H1 (cell line): ENCODE measurements around the gene PERCC1. TPM values are rescaled to one million over a fixed set of nuclear protein-coding genes. Genes with fewer than 3 reads are reported as not detected.

Experiments
- CTCF ChIA-PET: fragments of 300-600 bp; sonication (Branson Sonifier 250); formaldehyde crosslinking; loops from one replicate; lab custom pipeline; 2021; ENCODE audit not compliant: partially characterized antibody; lab: Charles Lee
- POLR2A ChIA-PET: fragments of 300-600 bp; sonication (Branson Sonifier 250); formaldehyde crosslinking; loops from one replicate; lab custom pipeline; 2021; ENCODE audit warnings: inconsistent platforms; ENCODE audit not compliant: partially characterized antibody; lab: Charles Lee
- DNase-seq, 2 experiments: peaks; one replicate each; pipeline versions ENCODE4 v3.0.0 to v3.0.0-alpha.2; 2010 to 2022; ENCODE audit warnings: low spot score in 2 of 2, low read depth in 1 of 2, mixed read lengths in 1 of 2
- FAIRE-seq: peaks from 2 replicates; lab custom pipeline; 2011; peaks lifted over from hg19 to GRCh38; lab: Jason Lieb, UNC
- H2AFZ ChIP-seq: 2 replicates; pipeline ENCODE4 v1.8.1; 2012; ENCODE audit warnings: low read length, inconsistent platforms
- H2AK5ac ChIP-seq: 2 replicates; pipeline ENCODE4 v1.6.1; 2013; ENCODE audit warnings: low read depth, low read length
- H2BK120ac ChIP-seq: replicated peaks from 2 replicates; pipeline ENCODE3; 2013; ENCODE audit warnings: low read depth, low read length, inconsistent platforms
- H2BK12ac ChIP-seq: 2 replicates; pipeline ENCODE4 v1.6.1; 2013; ENCODE audit warnings: low read depth, low read length
- H2BK15ac ChIP-seq: 2 replicates; pipeline ENCODE4 v1.6.1; 2013; ENCODE audit warnings: low read length
- H2BK20ac ChIP-seq: 2 replicates; pipeline ENCODE4 v1.6.1; 2013; ENCODE audit warnings: low read length
- H2BK5ac ChIP-seq: 2 replicates; pipeline ENCODE4 v1.6.1; 2013; ENCODE audit warnings: low read depth, low read length
- H3K14ac ChIP-seq: 2 replicates; pipeline ENCODE4 v1.6.1; 2013; ENCODE audit warnings: inconsistent platforms; ENCODE audit not compliant: insufficient read length
- H3K18ac ChIP-seq: 2 replicates; pipeline ENCODE4 v1.6.1; 2013; ENCODE audit warnings: low read length; ENCODE audit errors: extremely low read depth
- H3K23ac ChIP-seq: 2 replicates; pipeline ENCODE4 v1.6.1; 2013; ENCODE audit warnings: inconsistent platforms; ENCODE audit not compliant: insufficient read length
- H3K23me2 ChIP-seq: 2 replicates; pipeline ENCODE4 v1.6.1; 2013; ENCODE audit warnings: low read depth, low read length
- H3K27ac ChIP-seq: 2 replicates; pipeline ENCODE4 v1.6.1; 2011; ENCODE audit warnings: low read depth, low read length, inconsistent platforms
- H3K27me3 ChIP-seq, 4 experiments: replicated peaks in 1 of 4; 1 replicate in 1 of 4; 2 replicates in 3 of 4; pipeline versions ENCODE4 v1.6.1 to v1.8.1; 2011 to 2013; ENCODE audit warnings: low read length in 3 of 4, mild to moderate bottlenecking in 3 of 4, inconsistent platforms in 2 of 4, mixed read lengths in 2 of 4, moderate library complexity in 1 of 4; ENCODE audit not compliant: control insufficient read depth in 3 of 4, insufficient read depth in 3 of 4; ENCODE audit errors: extremely low read depth in 1 of 4
- H3K36me3 ChIP-seq, 4 experiments: 2 replicates each; pipeline versions ENCODE4 v1.6.1 to v1.8.1; 2011 to 2013; ENCODE audit warnings: mild to moderate bottlenecking in 4 of 4, low read length in 3 of 4, moderate library complexity in 2 of 4, control low read depth in 1 of 4, inconsistent platforms in 1 of 4; ENCODE audit not compliant: insufficient read depth in 4 of 4, control insufficient read depth in 2 of 4
- H3K4ac ChIP-seq: replicated peaks from 2 replicates; pipeline ENCODE3; 2013; ENCODE audit warnings: low read length, low read depth, mixed read lengths, inconsistent platforms; ENCODE audit not compliant: insufficient read length
- H3K4me1 ChIP-seq, 4 experiments: replicated peaks in 1 of 4; 1 replicate in 1 of 4; 2 replicates in 3 of 4; pipeline versions ENCODE4 v1.6.1 to v1.8.1; 2011 to 2013; ENCODE audit warnings: low read length in 3 of 4, inconsistent platforms in 2 of 4, mixed read lengths in 1 of 4; ENCODE audit not compliant: insufficient read depth in 4 of 4, control insufficient read depth in 3 of 4
- H3K4me2 ChIP-seq, 2 experiments: 2 replicates each; pipeline versions ENCODE4 v1.6.1 to v1.8.1; 2011 to 2013; ENCODE audit warnings: low read depth in 2 of 2, low read length in 2 of 2, control low read depth in 1 of 2, inconsistent platforms in 1 of 2, mild to moderate bottlenecking in 1 of 2; ENCODE audit not compliant: insufficient read depth in 1 of 2
- H3K4me3 ChIP-seq, 4 experiments: fragments of 200-600, 300-600 bp in 1 of 4; sonication (generic), shearing (Covaris generic), sonication (Bioruptor Twin) in 1 of 4; 2 replicates each; pipeline versions ENCODE4 v1.5.1 to v1.8.1; 2011 to 2016; ENCODE audit warnings: low read length in 4 of 4, low read depth in 3 of 4, control low read depth in 2 of 4, inconsistent platforms in 2 of 4, mild to moderate bottlenecking in 2 of 4, mixed read lengths in 1 of 4, moderate library complexity in 1 of 4; ENCODE audit not compliant: insufficient read depth in 2 of 4; ENCODE audit errors: extremely low read depth in 1 of 4
- H3K56ac ChIP-seq: replicated peaks from 2 replicates; pipeline ENCODE3; 2013; ENCODE audit warnings: low read depth, mild to moderate bottlenecking, mixed read lengths, low read length, inconsistent platforms; ENCODE audit not compliant: insufficient read length
- H3K79me1 ChIP-seq: 2 replicates; pipeline ENCODE4 v1.6.1; 2013; ENCODE audit warnings: low read depth, low read length, control low read depth
- H3K79me2 ChIP-seq, 2 experiments: 2 replicates each; pipeline versions ENCODE4 v1.6.1 to v1.8.1; 2012 to 2013; ENCODE audit warnings: low read length in 2 of 2, mild to moderate bottlenecking in 2 of 2, inconsistent platforms in 1 of 2; ENCODE audit not compliant: insufficient read depth in 2 of 2, control insufficient read depth in 1 of 2
- H3K9ac ChIP-seq, 4 experiments: replicated peaks in 1 of 4; 1 replicate in 1 of 4; 2 replicates in 3 of 4; pipeline versions ENCODE4 v1.6.1 to v1.8.1; 2011 to 2013; ENCODE audit warnings: low read depth in 3 of 4, low read length in 3 of 4, control low read depth in 2 of 4, mild to moderate bottlenecking in 2 of 4, moderate library complexity in 2 of 4, inconsistent platforms in 1 of 4; ENCODE audit errors: extremely low read depth in 1 of 4
- H3K9me3 ChIP-seq, 2 experiments: 2 replicates each; pipeline versions ENCODE4 v1.6.1 to v1.8.1; 2012 to 2013; ENCODE audit warnings: mild to moderate bottlenecking in 2 of 2, moderate library complexity in 2 of 2, control low read depth in 1 of 2, inconsistent platforms in 1 of 2, low read depth in 1 of 2, low read length in 1 of 2, mixed read lengths in 1 of 2; ENCODE audit not compliant: insufficient read depth in 2 of 2
- H4K20me1 ChIP-seq, 2 experiments: replicated peaks in 1 of 2; 2 replicates each; pipeline versions ENCODE3 to v1.8.1; 2011 to 2013; ENCODE audit warnings: inconsistent platforms in 2 of 2, low read length in 2 of 2, mild to moderate bottlenecking in 1 of 2; ENCODE audit not compliant: insufficient read depth in 2 of 2, control insufficient read depth in 1 of 2
- H4K5ac ChIP-seq: 2 replicates; pipeline ENCODE4 v1.6.1; 2013; ENCODE audit warnings: low read length, low read depth, mixed read lengths, inconsistent platforms; ENCODE audit not compliant: insufficient read length
- H4K8ac ChIP-seq: 2 replicates; pipeline ENCODE4 v1.8.0; 2013; ENCODE audit warnings: mild to moderate bottlenecking, moderate library complexity, low read length, inconsistent platforms; ENCODE audit not compliant: insufficient read depth; ENCODE audit errors: extremely low read depth
- H4K91ac ChIP-seq: replicated peaks from 2 replicates; pipeline ENCODE3; 2013; ENCODE audit warnings: low read length, mixed read lengths, inconsistent platforms; ENCODE audit not compliant: insufficient read length
- GABPA ChIP-seq: IDR thresholded peaks from 2 replicates; pipeline ENCODE4 v1.6.1; 2011; ENCODE audit warnings: mild to moderate bottlenecking, low read length, moderate library complexity, borderline replicate concordance; ENCODE audit not compliant: insufficient read depth
- KDM1A ChIP-seq: fragments of 200-600, 300-600 bp; sonication (generic); IDR thresholded peaks from 2 replicates; pipeline ENCODE4 v1.7.1; 2016; ENCODE audit warnings: mild to moderate bottlenecking, low read length, borderline replicate concordance
- SRF ChIP-seq: IDR thresholded peaks from 2 replicates; pipeline ENCODE4 v1.6.1; 2011; ENCODE audit warnings: mild to moderate bottlenecking, low read depth, low read length, moderate library complexity
- TBP ChIP-seq: IDR thresholded peaks from 2 replicates; pipeline ENCODE4 v1.6.1; 2011; ENCODE audit warnings: low read depth, low read length, improper control_type of control experiment
- whole genome bisulfite sequencing, 2 experiments: shearing (Covaris generic) in 1 of 2; methylation state at CpG; one replicate each; pipeline versions ENCODE4 v1.1.6 to v1.1.7; 2013 to 2015; ENCODE audit warnings: low lambda C conversion rate in 2 of 2, mixed read lengths in 2 of 2, inconsistent platforms in 1 of 2, low coverage in 1 of 2, missing lambda C conversion rate in 1 of 2; ENCODE audit not compliant: insufficient replicate concordance in 2 of 2, insufficient coverage in 1 of 2, insufficient read length in 1 of 2; ENCODE audit errors: extremely low coverage in 1 of 2, missing lambda C conversion rate in 1 of 2; 5-methylcytosine and 5-hydroxymethylcytosine counted together
- polyA plus RNA-seq, 7 experiments: library from polyadenylated mRNA; depleted of rRNA in 3 of 7; stranded (reverse) in 5 of 7; unstranded in 2 of 7; fragments of >200 nt in 5 of 7; fragments of 200-250 nt in 2 of 7; gene quantifications; 1 replicate in 5 of 7; 2 replicates in 1 of 7; 4 replicates in 1 of 7; pipeline versions ENCODE4 v1.2.1 to v1.2.3, GENCODE V29; 2011 to 2013; ENCODE audit warnings: missing spikeins in 2 of 7, mixed read lengths in 2 of 7
- total RNA-seq: library from RNA; stranded (reverse); fragmentation: NEBNext Ultra II Directional; extraction: Animal tissue kit (Norgen Biotek cat#: 25700); gene quantifications from 2 replicates; pipeline ENCODE4 v1.2.1, GENCODE V29; 2021
- TF ChIP-seq, protein P1 (sequence below): IDR thresholded peaks from 2 replicates; pipeline ENCODE4 v1.6.1; 2012; ENCODE audit warnings: low read length, inconsistent platforms
- TF ChIP-seq, protein P2 (sequence below), 3 experiments: IDR thresholded peaks; 1 replicate in 2 of 3; 2 replicates in 1 of 3; pipeline versions ENCODE4 v1.5.1 to v1.6.1; 2011; ENCODE audit warnings: low read length in 3 of 3, mild to moderate bottlenecking in 3 of 3, inconsistent platforms in 2 of 3, low read depth in 1 of 3, moderate library complexity in 1 of 3; ENCODE audit not compliant: insufficient read depth in 1 of 3; ENCODE audit errors: control extremely low read depth in 1 of 3

PERCC1 gene
- total and polyA plus RNA-seq, 2 of the 8 experiments (the other 6 are each of a cell fraction or from before 2014, with no cell fraction given) = not detected

- H3K36me3 ChIP-seq = peaks cover 0 to 15% (median 1%) of the 10 kb centered on the region in 4 experiments; a peak in 3 of 8 replicates
Observed at GRCh38 chr16:1401061-1401757, 29.7 kb upstream of the PERCC1 start.

More at GRCh38 chr16:1401061-1401757, 29.7 kb upstream of the PERCC1 start:
- no peaks in the 10 kb centered on the region for H3K23me2 ChIP-seq
- 88% methylated on average over 25 of the region's 29 CpGs; no CpG with 5 or more reads in 1 of the 2 experiments for WGBS, 2 experiments
- no peaks in the 10 kb centered on the region for H3K27me3 ChIP-seq
- H2AFZ ChIP-seq = no peak overlapping the region
- H3K4ac ChIP-seq = no peak overlapping the region
- DNase-seq = no peak
- no peak overlapping the region for H3K9ac ChIP-seq
- H4K8ac ChIP-seq = no peak overlapping the region
- ChIA-PET CTCF (interaction anchor here (0.6 to 1.5 kb wide), 6 partner anchors 10 to 1542 kb away, joined by 3 to 6 read pairs (median 3); no protein-coding TSS in a partner anchor), POLR2A (interaction anchor here (1.0 to 1.1 kb wide), 2 partner anchors 23 to 371 kb away, joined by 4 to 5 read pairs; partner anchors contain the start of genes EME2 and MRPS34)
- H4K20me1 ChIP-seq = peaks cover 0 to 9% of the 10 kb centered on the region in 2 experiments
- H3K79me1 ChIP-seq = peaks cover 6% of the 10 kb centered on the region; the same call in 1 of the 2 replicates
- H4K5ac ChIP-seq = no peak overlapping the region
- no peak overlapping the region for H2BK12ac ChIP-seq
- no peak overlapping the region for H2BK20ac ChIP-seq
- no peaks in the 10 kb centered on the region for H3K9me3 ChIP-seq
- H2AK5ac ChIP-seq = no peak overlapping the region
- TF ChIP-seq KDM1A = no peak
- TF ChIP-seq, protein P1, sequence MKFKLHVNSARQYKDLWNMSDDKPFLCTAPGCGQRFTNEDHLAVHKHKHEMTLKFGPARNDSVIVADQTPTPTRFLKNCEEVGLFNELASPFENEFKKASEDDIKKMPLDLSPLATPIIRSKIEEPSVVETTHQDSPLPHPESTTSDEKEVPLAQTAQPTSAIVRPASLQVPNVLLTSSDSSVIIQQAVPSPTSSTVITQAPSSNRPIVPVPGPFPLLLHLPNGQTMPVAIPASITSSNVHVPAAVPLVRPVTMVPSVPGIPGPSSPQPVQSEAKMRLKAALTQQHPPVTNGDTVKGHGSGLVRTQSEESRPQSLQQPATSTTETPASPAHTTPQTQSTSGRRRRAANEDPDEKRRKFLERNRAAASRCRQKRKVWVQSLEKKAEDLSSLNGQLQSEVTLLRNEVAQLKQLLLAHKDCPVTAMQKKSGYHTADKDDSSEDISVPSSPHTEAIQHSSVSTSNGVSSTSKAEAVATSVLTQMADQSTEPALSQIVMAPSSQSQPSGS = no peak
- no peak for TF ChIP-seq TBP
- TF ChIP-seq GABPA = no peak
- TF ChIP-seq, protein P2, sequence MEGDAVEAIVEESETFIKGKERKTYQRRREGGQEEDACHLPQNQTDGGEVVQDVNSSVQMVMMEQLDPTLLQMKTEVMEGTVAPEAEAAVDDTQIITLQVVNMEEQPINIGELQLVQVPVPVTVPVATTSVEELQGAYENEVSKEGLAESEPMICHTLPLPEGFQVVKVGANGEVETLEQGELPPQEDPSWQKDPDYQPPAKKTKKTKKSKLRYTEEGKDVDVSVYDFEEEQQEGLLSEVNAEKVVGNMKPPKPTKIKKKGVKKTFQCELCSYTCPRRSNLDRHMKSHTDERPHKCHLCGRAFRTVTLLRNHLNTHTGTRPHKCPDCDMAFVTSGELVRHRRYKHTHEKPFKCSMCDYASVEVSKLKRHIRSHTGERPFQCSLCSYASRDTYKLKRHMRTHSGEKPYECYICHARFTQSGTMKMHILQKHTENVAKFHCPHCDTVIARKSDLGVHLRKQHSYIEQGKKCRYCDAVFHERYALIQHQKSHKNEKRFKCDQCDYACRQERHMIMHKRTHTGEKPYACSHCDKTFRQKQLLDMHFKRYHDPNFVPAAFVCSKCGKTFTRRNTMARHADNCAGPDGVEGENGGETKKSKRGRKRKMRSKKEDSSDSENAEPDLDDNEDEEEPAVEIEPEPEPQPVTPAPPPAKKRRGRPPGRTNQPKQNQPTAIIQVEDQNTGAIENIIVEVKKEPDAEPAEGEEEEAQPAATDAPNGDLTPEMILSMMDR (IDR thresholded peaks at IDR 0.05; ENCODE audit: control extremely low read depth in 1 of 3, insufficient read depth in 1 of 3, low read depth in 1 of 3, low read length in 3 of 3) = 0 out of 4 replicates have a peak, but pooled peaks of 1 of the 3 experiments have one; percentile 3
- TF ChIP-seq SRF = no peak
- no peak overlapping the region for H3K56ac ChIP-seq
- no peaks in the 10 kb centered on the region for H3K4me1 ChIP-seq
- no peak overlapping the region for H3K18ac ChIP-seq
- no peak for FAIRE-seq
- peaks cover 0 to 6% of the 10 kb centered on the region in 2 experiments; a peak in 1 of 4 replicates for H3K79me2 ChIP-seq
- no peak overlapping the region for H2BK5ac ChIP-seq
- H4K91ac ChIP-seq = no peak overlapping the region
- no peak overlapping the region for H3K4me2 ChIP-seq
- H2BK15ac ChIP-seq = no peak overlapping the region
- no peak overlapping the region for H3K23ac ChIP-seq
- no peak overlapping the region for H3K27ac ChIP-seq
- H2BK120ac ChIP-seq = no peak overlapping the region
- no peak overlapping the region for H3K14ac ChIP-seq
- H3K4me3 ChIP-seq = no peak overlapping the region
